ENCODE measurements around the gene MYCT1.
"Not testable (repeated sequence)": the region's sequence is repeated elsewhere in the genome, so short reads cannot be mapped to it uniquely, and the experiment has no call there.

MYCT1 gene, protein sequence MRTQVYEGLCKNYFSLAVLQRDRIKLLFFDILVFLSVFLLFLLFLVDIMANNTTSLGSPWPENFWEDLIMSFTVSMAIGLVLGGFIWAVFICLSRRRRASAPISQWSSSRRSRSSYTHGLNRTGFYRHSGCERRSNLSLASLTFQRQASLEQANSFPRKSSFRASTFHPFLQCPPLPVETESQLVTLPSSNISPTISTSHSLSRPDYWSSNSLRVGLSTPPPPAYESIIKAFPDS

DNA sequence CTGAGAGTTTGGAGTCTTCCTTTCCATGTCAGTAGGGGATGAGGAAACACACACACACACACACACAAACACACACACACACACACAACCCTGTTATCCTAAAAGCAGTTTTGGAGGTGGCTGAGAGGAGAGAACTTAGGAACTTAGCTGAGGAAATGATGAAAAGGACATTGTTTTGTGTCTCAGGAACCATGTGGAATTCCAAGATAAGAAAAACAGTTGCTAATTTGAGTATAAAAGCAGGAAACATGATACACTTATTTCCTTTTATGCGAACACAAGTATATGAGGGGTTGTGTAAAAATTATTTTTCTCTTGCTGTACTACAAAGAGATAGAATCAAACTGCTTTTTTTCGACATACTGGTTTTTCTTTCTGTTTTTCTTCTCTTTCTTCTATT lies at the start of gene MYCT1:
Gene MYCT1, plus strand, starts transcription at position 264 of the 400 bp plus-strand sequence. Its CDS starts 6 bp downstream, at position 270.
- no peak for DNase-seq

DNA sequence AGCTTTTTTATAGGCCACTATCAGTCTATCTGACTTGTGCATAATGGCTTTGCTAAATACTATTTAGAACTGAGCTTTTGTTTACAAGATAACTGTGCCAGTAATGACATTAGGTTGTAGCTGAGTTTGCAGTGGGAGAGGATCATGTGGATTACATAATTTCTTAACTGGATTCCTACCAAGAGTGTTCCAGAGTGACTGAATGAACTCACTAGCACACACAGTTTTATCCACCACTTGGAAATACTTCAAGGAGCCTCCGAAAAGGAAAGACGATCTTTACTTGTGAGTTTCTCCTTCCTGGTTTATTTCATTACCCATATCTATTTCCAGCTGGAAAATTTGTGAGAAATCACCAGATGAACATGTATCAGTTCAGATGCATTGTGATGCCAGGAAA lies 49.6 kb upstream of the MYCT1 start:
- no peak for DNase-seq

DNA sequence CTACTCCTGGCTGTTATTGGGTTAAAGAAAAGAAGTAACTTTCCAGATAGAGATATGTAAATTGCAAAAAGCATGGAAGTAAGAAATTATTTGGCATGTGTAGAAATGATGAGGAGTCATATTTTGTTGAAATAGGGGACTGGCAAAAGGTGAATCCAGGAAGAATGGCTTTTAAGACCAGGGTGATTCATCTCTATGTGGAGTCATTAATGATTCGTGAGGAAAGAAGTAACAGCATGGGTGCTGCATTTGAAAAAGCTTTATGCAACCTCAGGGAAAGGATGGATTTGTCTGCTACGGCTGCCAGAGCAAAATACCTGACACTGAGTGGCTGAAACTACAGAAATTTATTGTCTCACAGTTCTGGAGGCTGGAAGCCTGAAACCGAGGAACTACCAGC lies 45.7 kb upstream of the MYCT1 start:
- no peak for DNase-seq

DNA sequence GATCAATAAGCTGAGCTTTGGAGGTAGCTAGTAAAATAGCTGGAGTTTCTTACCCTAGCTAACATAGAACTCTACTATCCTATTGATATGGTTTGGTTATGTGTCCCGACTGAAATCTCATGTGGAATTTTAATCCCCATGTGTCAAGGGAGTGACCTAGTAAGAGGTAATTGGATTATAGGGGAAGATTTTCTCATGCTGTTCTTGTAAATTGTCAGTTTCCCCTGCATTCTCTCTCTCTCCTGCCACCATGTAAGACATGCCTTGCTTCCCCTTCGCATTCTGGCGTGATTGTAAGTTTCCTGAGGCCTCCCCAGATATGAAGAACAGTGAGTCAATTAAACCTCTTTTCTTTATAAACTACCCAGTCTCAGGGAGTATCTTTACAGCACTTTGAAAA lies 35.9 kb upstream of the MYCT1 start:
- DNase-seq, result no peak

DNA sequence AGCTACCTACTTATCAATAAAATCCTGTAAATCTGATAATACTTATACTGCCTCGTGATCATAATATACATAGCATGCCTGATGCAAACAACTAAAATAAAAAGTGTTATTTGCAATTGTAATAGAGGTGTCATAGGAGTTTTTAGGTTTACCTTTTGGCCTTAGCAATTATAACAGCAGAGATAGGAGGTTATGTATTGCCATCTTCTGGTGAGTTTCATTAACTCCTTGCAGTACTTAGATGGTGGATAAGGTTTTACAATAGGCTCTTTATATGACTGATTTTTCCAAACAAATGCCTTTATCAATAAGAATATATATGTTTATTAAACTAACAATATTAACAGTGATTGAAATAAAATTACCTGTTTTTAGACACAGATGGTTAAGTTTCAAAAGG lies 27.8 kb upstream of the MYCT1 start:
- DNase-seq, result peak; percentile 0 to 2

DNA sequence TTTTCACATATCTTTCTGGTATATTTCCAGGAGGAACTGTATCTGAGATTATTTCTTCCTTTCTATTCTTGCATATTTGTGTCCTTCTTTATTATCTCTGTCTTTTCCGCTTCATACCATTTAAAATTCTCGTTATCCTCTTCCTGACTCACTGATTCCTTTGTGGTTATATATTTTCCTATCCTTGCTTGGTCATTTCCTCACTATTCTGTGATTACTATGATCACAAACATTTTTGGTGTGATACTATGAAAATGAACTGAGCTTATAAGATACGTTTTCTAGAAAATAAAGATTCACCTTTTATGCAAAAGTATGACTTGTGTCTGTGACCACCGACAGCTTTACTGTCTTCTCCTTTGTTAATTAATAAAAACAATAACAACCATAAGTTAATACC lies 26.5 kb upstream of the MYCT1 start:
- DNase-seq, result no peak

DNA sequence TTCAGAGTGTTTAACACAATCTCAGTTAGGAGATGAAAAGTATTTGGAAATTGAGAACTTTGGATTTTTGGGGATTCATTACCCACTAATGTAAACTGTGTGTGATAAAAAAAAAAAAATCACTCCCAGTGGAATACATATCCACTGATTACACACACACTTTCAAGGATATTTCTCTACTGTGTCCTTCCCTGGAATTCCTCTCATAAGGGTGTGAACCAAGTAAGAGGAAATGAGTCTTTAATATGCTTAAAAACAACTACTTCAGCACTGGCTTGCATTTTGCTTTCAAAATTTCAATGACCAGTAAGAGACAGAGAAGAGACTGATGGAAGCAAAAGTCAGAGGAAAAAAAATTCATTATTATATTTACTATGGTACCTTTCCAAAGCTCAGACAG lies 24.5 kb upstream of the MYCT1 start:
- no peak for DNase-seq

DNA sequence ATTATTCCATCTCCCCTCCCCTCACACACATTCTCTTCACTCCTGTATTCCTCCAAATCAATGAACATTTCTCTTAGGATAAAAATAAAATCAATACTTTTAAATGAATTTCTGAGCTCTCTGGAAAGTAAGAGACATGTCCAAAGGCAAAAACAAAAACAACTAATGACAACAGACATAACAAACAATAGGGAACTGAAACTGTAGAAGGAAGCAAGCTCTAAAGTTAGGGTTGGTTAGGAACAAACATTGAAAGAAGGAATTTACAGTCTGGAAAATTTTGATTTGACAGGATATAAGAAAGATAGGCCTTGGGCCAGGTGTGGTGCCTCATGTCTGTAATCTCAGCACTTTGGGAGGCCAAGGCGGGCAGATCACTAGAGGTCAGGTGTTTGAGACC lies 17.5 kb upstream of the MYCT1 start:
- DNase-seq, result no peak

DNA sequence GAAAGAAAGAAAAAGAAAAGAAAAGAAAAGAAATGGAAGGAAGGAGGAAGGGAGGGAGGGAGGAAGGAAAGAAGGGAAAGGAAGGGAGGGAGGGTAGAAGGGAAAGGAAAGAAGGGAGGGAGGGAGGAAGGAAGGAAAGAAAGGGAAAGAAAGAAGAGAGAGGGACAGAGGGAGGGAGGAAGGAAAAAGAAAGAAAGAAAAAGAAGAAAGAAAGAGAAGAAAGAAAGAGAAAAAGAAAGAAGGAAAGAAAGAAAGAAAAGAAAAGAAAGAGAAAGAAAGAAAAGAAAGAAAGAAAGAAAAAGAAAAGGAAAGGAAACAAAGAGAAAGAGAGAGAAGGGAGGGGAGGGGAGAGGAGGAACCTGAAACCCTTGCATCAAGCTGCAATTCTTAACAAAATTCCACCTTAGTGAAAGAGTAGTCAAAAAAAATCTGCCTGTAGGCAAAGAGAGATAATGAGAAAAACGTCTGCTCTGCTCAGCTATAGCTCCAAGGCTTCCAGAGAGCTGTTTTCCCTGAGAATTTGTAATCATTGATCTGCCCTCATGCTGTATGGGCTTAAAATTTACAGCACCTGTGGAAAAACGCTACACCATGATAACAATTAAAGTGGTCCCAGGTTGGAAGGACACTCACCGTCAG lies 16.7 kb upstream of the MYCT1 start:
- no peak for DNase-seq

DNA sequence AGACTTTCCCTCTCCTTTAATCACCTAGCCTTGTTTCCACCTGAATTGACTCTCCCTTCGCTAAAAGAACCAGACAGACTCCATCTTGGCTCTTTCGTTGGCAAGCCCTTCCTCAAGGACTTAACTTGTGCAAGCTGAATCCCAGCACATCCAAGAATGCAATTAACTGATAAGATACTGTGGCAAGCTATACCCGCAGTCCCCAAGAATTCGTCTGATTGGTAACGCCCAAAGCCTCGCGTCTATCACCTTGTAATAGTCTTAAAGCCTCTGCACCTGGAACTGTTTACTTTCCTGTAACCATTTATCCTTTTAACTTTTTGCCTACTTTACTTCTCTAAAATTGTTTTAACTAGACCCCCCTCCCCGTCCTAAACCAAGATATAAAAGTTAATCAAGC lies 15.6 kb upstream of the MYCT1 start:
- DNase-seq, result no peak

DNA sequence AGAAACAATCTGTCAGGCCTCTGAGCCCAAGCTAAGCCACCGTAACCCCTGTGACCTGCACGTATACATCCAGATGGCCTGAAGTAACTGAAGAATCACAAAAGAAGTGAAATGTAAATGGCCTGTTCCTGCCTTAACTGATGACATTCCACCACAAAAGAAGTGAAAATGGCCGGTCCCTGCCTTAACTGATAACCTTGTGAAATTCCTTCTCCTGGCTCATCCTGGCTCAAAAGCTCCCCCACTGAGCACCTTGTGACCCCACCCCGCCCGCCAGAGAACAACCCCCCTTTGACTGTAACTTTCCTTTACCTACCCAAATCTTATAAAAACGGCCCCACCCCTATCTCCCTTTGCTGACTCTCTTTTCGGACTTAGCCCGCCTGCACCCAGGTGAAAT lies 14.8 kb upstream of the MYCT1 start:
- DNase-seq, result not testable (repeated sequence)

DNA sequence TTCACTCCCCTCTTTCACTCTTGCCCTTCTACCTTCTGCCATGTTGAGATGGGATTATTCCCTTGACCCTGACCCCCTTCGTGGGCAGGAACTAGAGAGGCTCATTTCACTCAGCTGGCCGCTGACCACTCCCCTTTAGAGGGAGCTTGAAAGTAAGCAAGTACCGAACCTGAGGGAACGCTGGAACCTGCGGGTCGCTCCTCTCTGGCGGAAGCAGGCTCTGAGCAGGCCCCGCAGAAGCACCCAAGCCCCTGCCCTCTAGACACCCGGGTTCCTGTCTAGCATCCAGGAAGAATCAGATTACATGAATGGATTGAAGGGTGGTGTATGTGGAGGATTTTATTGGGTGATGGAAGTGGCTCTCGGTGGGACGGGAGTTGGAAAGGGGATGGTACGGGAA lies 11.9 kb upstream of the MYCT1 start:
- DNase-seq, result no peak

DNA sequence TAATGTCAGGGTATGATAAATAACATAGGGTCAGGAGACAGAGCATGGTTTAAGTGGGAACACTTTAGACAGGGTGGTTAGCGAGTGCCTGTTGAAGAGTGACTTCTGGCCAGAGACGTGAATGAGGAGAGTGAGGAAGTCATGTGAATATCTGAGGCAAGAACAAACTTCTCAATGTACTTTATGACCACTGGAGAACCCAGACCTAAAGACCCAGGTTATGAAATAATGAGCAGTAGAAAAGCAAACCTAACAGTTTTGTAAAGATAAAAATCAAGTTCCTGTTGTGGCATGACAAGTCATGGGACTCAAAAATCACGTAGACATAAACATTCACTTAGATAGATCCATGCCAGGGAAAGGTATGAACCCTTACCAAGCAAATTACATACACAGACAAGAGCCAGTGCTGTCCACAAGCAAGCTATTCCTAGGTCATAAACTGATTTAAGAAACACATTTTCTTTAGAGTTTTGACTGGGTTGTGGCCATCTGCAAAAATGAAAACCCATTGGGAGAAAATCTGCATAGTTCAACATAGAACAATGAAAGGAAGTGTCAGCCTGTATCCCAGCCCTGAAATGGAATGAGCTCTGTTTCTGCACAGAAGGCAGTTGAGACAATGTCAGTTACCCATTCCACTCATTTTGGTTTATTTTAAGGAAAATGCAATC lies 2.2 kb upstream of the MYCT1 start:
- DNase-seq, result no peak

DNA sequence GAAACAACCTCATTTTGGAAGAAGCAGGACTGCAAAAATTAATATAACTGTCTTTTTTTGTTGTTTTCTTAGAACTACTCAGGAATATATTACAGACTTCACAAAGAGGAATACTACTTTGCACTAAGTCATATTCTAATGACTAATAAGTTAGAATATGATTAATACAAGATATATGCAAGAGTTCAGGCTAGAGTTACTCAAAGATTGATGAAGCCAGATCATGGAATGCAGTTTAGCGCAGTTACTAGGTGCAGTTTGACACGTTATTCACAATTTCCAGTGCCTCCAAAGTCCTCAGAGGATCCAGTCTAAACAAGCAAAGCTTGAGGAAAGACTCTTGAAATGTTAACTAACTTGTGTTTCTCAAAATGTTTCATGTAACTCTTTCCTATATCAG lies 1.2 kb upstream of the MYCT1 start:
- no peak for DNase-seq

DNA sequence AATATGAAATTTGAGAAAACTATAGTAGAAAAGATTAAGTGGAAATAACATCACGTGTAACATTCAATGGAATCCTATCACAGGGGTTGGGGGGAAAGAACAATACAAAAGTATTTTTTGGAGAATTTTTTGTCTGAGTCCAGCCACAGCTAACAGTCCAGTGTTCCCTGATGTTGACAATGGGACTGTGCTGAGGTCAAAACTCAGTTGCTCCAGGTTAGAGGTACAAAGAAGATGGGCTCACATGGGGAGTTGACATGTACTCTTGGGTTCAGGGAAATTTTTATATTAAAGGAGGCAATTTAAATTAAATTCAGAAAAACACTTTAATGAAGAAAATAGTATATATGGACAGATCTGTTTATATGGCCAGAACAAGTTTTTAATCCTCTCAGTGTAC lies 995 bp downstream of the MYCT1 start:
- DNase-seq, result no peak

DNA sequence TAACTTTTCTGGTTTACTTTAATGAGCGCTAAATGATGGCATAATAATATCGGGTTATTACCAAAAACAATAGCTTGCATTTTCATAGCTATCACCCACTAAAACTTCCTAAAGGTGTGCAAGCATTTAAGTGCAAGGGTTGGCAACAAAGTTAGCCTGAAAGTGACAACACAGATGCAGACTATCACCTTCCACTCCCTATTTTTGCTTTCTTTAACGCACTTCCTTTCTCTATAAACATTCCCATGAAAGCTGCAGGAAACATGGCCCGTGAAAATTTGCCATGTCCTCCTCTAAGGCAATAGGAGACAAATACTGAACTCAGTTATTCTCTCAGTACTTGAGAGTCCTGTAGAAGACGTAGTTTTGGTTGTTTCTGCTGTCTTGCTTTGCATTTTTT lies 2.7 kb downstream of the MYCT1 start:
- DNase-seq, result no peak

DNA sequence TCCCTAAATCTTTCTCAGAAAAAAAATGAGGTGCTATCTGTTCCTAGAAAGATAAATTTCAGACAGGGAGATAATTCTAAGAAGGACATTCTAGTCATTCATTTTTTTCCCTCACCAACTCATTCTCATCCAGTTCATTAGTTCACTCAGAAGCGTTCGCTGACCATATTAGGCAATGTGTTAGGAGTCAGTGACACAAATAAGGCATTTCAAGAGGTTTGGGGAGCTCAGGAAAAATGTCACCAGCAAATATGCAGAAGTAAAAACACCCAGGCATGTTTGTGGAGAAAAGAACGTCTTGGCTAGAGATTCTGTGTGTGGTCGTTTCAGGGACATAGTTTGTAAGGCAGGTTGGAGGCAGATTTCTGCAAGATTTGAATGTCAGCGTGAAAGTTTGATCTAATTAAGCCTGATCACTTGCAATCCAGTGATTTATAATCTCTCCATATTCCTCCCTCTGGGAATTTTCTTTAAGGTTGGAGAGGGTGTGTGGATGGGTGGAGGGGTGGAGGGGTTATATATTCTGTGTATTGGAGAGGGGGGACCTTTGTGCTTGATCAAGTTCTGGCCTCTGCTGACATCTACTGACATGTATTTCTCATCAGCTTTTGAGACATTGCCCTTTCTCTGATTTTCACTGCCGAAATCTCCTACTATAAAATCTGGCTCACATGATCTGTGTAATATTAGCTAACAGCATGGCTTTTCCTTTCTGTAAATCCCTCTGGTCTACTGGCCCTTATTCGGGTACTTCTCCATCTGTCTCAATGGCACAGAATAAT lies 3.6 kb downstream of the MYCT1 start:
- no peak for DNase-seq

DNA sequence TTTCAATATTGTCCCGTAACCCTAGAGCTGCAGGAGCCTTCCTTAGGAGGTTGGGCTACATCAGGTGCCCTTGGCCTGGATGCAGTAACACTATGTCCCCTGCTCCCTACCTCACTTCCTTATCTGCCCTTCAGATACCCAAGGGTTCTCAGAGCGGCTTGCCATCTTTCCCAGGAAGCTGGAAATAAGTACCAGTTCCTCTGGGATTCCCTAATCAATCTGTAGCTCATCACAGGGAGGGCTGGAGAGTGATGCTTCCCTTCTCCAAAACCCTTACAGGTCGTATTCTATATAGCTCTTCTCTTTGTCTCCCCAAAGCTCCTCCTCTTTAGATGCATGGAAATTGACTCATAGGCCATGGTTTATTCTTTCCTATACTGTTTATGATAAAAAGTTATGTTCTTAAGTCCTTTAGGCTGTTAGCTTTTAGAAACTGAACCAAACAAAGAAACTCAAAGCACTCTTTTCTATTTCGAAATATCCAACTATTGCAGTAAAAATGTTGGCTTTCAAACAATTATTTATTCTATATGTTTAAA lies 4.2 kb downstream of the MYCT1 start:
- DNase-seq, result no peak

DNA sequence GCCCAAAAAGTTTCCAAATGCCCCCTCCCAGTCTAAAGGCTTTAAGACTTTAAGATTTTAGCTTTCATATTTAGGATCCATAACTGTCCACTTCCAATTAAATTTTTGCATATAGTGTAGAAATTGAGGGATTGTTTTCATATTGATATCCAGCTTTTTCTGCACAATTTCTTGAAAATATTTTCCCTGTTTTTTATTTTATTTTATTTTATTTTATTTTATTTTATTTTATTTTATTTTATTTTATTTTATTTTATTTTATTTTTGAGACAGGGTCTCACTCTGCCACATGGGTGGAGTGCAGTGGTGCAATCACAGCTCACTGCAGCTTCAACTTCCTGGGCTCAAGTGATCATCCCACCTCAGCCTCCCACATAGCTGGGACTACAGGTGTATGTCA lies 6.1 kb downstream of the MYCT1 start:
- DNase-seq, result not testable (repeated sequence)

DNA sequence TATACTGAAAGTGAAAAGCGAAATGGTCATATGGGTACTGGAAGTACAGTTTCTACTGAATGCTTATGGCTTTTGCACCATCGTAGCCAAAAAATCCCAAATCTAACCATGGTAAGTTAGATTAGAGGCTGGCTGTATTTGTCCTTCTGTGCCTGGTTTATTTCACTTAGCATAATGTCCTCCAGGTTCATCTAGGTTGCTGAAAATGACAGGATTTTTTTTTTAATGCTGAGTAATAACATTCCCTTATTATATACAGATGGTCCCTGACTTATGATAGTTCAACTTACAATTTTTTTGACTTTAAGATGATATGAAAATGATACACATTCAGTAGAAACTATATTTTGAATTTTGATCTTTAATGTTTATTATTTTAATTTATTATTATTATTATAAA lies 7.6 kb downstream of the MYCT1 start:
- DNase-seq, result no peak

DNA sequence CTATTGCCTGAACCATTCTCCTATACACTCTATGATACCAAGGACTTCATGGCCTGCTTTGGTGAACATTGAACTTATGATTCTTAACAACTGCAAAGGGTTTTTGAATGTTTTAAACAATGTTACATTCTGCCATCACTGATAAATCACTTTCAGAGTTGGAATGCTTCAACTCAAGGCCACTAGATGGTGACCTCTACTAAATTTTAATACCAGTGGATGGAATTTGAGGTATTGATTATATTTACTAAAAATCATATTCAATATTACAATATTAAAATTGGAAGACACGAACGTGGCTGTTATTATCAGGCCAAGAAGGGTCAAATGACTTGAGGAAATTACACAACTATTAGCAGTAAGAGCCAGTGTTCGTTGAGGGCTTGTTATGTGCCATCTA lies 18.6 kb downstream of the MYCT1 start:
- no peak for DNase-seq

DNA sequence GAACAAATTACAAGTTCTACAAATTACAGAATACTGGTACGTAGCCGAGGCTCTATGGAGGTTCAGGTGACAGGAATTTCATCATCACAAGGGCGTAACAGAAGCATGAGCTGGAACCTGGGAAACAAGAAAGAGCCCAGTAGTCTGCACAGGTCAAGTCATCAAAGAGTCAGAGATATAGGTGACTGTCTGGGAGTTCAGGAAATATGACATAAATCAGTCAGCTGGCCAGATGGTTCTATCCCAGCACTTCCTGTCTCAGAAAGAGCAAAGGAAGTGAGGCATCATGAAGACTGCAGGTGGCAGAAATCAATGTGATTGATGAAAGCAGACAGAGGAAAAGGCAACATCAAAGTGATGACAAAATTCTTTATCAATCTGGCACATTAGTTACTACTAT lies 23.3 kb downstream of the MYCT1 start:
- no peak for DNase-seq

DNA sequence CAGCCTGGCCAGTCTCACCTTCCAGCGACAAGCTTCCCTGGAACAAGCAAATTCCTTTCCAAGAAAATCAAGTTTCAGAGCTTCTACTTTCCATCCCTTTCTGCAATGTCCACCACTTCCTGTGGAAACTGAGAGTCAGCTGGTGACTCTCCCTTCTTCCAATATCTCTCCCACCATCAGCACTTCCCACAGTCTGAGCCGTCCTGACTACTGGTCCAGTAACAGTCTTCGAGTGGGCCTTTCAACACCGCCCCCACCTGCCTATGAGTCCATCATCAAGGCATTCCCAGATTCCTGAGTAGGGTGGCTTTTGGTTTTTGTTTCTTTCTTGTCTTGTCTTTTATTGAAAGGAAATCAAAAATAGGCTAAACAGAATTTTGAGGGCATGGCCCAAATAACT lies 24.3 kb downstream of the MYCT1 start:
- DNase-seq, result no peak

DNA sequence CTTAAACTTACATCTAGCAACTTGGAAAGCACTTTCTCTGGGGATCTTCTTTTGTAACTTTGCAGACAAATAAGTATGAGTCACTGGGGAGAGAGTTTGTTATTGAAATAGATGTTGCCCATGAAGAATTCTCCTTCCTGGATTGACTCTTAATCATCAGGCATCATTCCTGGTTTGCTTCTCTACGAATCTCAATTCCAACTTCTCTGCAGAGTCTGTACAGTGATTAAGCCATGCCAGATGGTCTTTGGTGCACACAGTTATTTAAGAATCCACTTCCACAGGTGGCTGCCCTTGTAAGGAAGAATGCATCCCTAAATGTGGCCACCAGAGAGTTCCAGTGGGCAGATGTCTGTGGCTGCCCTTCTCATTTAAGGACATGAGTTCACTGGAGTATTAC lies 25.7 kb downstream of the MYCT1 start:
- no peak for DNase-seq

All from NCI-H2081 (cell line).